ENCODE results near the gene NUBPL.

Gene NUBPL

GRCh38 chr14:31566456-31566855 is 5.3 kb downstream of the NUBPL start:
- Mint-ChIP-seq H3K4me1 (peaks cover 18% of the 10 kb centered on the region), H3K36me3 (ENCODE audit: low read depth) (peaks cover 41% of the 10 kb centered on the region), H3K9me3 (no peaks in the 10 kb centered on the region), H3K4me3 (no peak overlapping the region), H3K27ac (no peak overlapping the region), H3K27me3 (ENCODE audit: low read depth, poor library complexity) (no peaks in the 10 kb centered on the region)
- DNase-seq: no peak
- TF ChIP-seq CTCF (IDR thresholded peaks at IDR 0.05): no peak

GRCh38 chr14:31567655-31568054 is 6.5 kb downstream of the NUBPL start:
- H3K27me3 Mint-ChIP-seq (ENCODE audit: low read depth, poor library complexity): no peaks in the 10 kb centered on the region
- H3K4me1 Mint-ChIP-seq: peaks cover 10% of the 10 kb centered on the region
- no peak for DNase-seq
- H3K4me3 Mint-ChIP-seq: no peak overlapping the region
- no peaks in the 10 kb centered on the region for H3K9me3 Mint-ChIP-seq
- no peak for TF ChIP-seq CTCF (IDR thresholded peaks at IDR 0.05)
- H3K36me3 Mint-ChIP-seq (ENCODE audit: low read depth): peaks cover 41% of the 10 kb centered on the region
- no peak overlapping the region for H3K27ac Mint-ChIP-seq

- Mint-ChIP-seq H3K27me3 (ENCODE audit: low read depth, poor library complexity) (no peaks in the 10 kb centered on the region), H3K4me3 (no peak overlapping the region), H3K9me3 (no peaks in the 10 kb centered on the region), H3K4me1 (peaks cover 6% of the 10 kb centered on the region), H3K36me3 (ENCODE audit: low read depth) (peaks cover 37% of the 10 kb centered on the region), H3K27ac (no peak overlapping the region)
- DNase-seq: no peak
- TF ChIP-seq CTCF (IDR thresholded peaks at IDR 0.05): no peak
Observed at GRCh38 chr14:31568161-31568560, 7.0 kb downstream of the NUBPL start.

- Mint-ChIP-seq H3K36me3 (ENCODE audit: low read depth) (peaks cover 35% of the 10 kb centered on the region), H3K27me3 (ENCODE audit: low read depth, poor library complexity) (no peaks in the 10 kb centered on the region), H3K27ac (no peak overlapping the region), H3K9me3 (no peaks in the 10 kb centered on the region), H3K4me1 (peaks cover under 1% of the 10 kb centered on the region), H3K4me3 (no peak overlapping the region)
- no peak for TF ChIP-seq CTCF (IDR thresholded peaks at IDR 0.05)
- no peak for DNase-seq
Observed at GRCh38 chr14:31568671-31569070, 7.5 kb downstream of the NUBPL start.

- no peak overlapping the region for H3K27ac Mint-ChIP-seq
- DNase-seq: no peak
- H3K27me3 Mint-ChIP-seq (ENCODE audit: low read depth, poor library complexity): no peaks in the 10 kb centered on the region
- no peaks in the 10 kb centered on the region for H3K4me1 Mint-ChIP-seq
- no peak for TF ChIP-seq CTCF (IDR thresholded peaks at IDR 0.05)
- H3K36me3 Mint-ChIP-seq (ENCODE audit: low read depth): peaks cover 25% of the 10 kb centered on the region
- H3K9me3 Mint-ChIP-seq: no peaks in the 10 kb centered on the region
- H3K4me3 Mint-ChIP-seq: no peak overlapping the region
Observed at GRCh38 chr14:31572955-31573354, 11.8 kb downstream of the NUBPL start.

GRCh38 chr14:31576949-31577348 is 15.7 kb downstream of the NUBPL start:
- Mint-ChIP-seq H3K27me3 (ENCODE audit: low read depth, poor library complexity) (no peaks in the 10 kb centered on the region), H3K9me3 (no peaks in the 10 kb centered on the region), H3K4me1 (peaks cover 4% of the 10 kb centered on the region), H3K36me3 (ENCODE audit: low read depth) (peaks cover 18% of the 10 kb centered on the region), H3K4me3 (no peak overlapping the region), H3K27ac (no peak overlapping the region)
- no peak for DNase-seq
- no peak for TF ChIP-seq CTCF (IDR thresholded peaks at IDR 0.05)
